Neutrophil (primary cell): Measurements from ENCODE around the gene KRT72.

Experiments
- H3K27ac ChIP-seq: fragments of 200-600 bp; sonication (generic); 2 replicates; pipeline ENCODE4 v1.5.1; 2016; ENCODE audit warnings: mild to moderate bottlenecking, moderate library complexity
- H3K27me3 ChIP-seq: fragments of 200-600 bp; sonication (generic); 2 replicates; pipeline ENCODE4 v1.6.0; 2016; ENCODE audit warnings: mild to moderate bottlenecking
- H3K36me3 ChIP-seq: fragments of 200-600 bp; sonication (generic); 2 replicates; pipeline ENCODE4 v1.5.1; 2017
- H3K4me1 ChIP-seq, 2 experiments: fragments of 200-600 bp in 1 of 2; sonication (generic) in 1 of 2; 1 replicate in 1 of 2; 2 replicates in 1 of 2; pipeline versions ENCODE4 v1.5.1 to v1.6.1; 2013 to 2016; ENCODE audit warnings: low read depth in 1 of 2, low read length in 1 of 2, mild to moderate bottlenecking in 1 of 2, moderate library complexity in 1 of 2; ENCODE audit not compliant: control insufficient read depth in 1 of 2, insufficient read depth in 1 of 2
- H3K4me3 ChIP-seq, 2 experiments: fragments of 200-600 bp in 1 of 2; sonication (generic) in 1 of 2; 1 replicate in 1 of 2; 2 replicates in 1 of 2; pipeline ENCODE4 v1.5.1; 2013 to 2016; ENCODE audit warnings: low read depth in 1 of 2, low read length in 1 of 2, mild to moderate bottlenecking in 1 of 2, moderate library complexity in 1 of 2
- H3K9me3 ChIP-seq: fragments of 200-600 bp; sonication (generic); 2 replicates; pipeline ENCODE4 v1.5.1; 2016
- CTCF ChIP-seq: fragments of 200-600 bp; sonication (generic); IDR thresholded peaks from 2 replicates; pipeline ENCODE4 v1.5.1; 2016; ENCODE audit warnings: antibody characterized with exemption

Gene KRT72

GRCh38 chr12:52630008-52630500, 28.8 kb upstream of the KRT72 start:
- H3K4me1 ChIP-seq = no peaks in the 10 kb centered on the region
- H3K9me3 ChIP-seq = no peaks in the 10 kb centered on the region
- no peak overlapping the region for H3K27ac ChIP-seq
- no peaks in the 10 kb centered on the region for H3K27me3 ChIP-seq
- no peak for TF ChIP-seq CTCF
- H3K4me3 ChIP-seq = no peak overlapping the region
- no peaks in the 10 kb centered on the region for H3K36me3 ChIP-seq

GRCh38 chr12:52629281-52630007, 28.2 kb upstream of the KRT72 start:
- no peaks in the 10 kb centered on the region for H3K9me3 ChIP-seq
- no peaks in the 10 kb centered on the region for H3K4me1 ChIP-seq
- H3K27ac ChIP-seq = no peak overlapping the region
- H3K4me3 ChIP-seq = no peak overlapping the region
- no peak for TF ChIP-seq CTCF
- no peaks in the 10 kb centered on the region for H3K36me3 ChIP-seq
- H3K27me3 ChIP-seq = no peaks in the 10 kb centered on the region

- Histone ChIP-seq H3K9me3 (no peaks in the 10 kb centered on the region), H3K36me3 (no peaks in the 10 kb centered on the region), H3K27me3 (no peaks in the 10 kb centered on the region), H3K4me3 (no peak overlapping the region), H3K4me1 (no peaks in the 10 kb centered on the region), H3K27ac (no peak overlapping the region)
- TF ChIP-seq CTCF = no peak
Measured at GRCh38 chr12:52628841-52629240, 27.6 kb upstream of the KRT72 start.

GRCh38 chr12:52628111-52628507, 26.8 kb upstream of the KRT72 start:
- Histone ChIP-seq H3K4me1 (no peaks in the 10 kb centered on the region), H3K9me3 (no peaks in the 10 kb centered on the region), H3K36me3 (no peaks in the 10 kb centered on the region), H3K27me3 (no peaks in the 10 kb centered on the region), H3K27ac (no peak overlapping the region), H3K4me3 (no peak overlapping the region)
- TF ChIP-seq CTCF = no peak

GRCh38 chr12:52627395-52628110, 26.3 kb upstream of the KRT72 start:
- Histone ChIP-seq H3K27ac (no peak overlapping the region), H3K36me3 (no peaks in the 10 kb centered on the region), H3K4me1 (no peaks in the 10 kb centered on the region), H3K4me3 (no peak overlapping the region), H3K9me3 (no peaks in the 10 kb centered on the region), H3K27me3 (no peaks in the 10 kb centered on the region)
- TF ChIP-seq CTCF = no peak
